Trophoblast cell (in vitro differentiated cells and primary cell): ENCODE results near the gene CYTH1.

Experiments used
- DNase-seq, 2 donors: peaks; one replicate each; pipeline ENCODE4 v3.0.0-alpha.2; 2016
- H2AFZ ChIP-seq: 2 replicates; pipeline ENCODE4 v1.6.1; 2013; ENCODE audit warnings: low read length, moderate library complexity, mild to moderate bottlenecking; ENCODE audit not compliant: insufficient read depth, poor library complexity
- H2AK5ac ChIP-seq: 2 replicates; pipeline ENCODE4 v1.6.1; 2013; ENCODE audit warnings: mild to moderate bottlenecking, low read length
- H2BK120ac ChIP-seq: 2 replicates; pipeline ENCODE4 v1.6.1; 2013; ENCODE audit warnings: low read length, mild to moderate bottlenecking, moderate library complexity; ENCODE audit not compliant: insufficient read depth, poor library complexity
- H2BK12ac ChIP-seq: 2 replicates; pipeline ENCODE4 v1.6.1; 2013; ENCODE audit warnings: mild to moderate bottlenecking, low read length, moderate library complexity
- H2BK5ac ChIP-seq: 2 replicates; pipeline ENCODE4 v1.6.1; 2013; ENCODE audit warnings: low read length, low read depth, moderate library complexity, mild to moderate bottlenecking; ENCODE audit not compliant: poor library complexity
- H3K14ac ChIP-seq: 2 replicates; pipeline ENCODE4 v1.6.1; 2013; ENCODE audit warnings: mild to moderate bottlenecking, low read length
- H3K18ac ChIP-seq: 2 replicates; pipeline ENCODE4 v1.6.1; 2013; ENCODE audit warnings: mild to moderate bottlenecking, low read length
- H3K23ac ChIP-seq: 2 replicates; pipeline ENCODE4 v1.6.1; 2013; ENCODE audit warnings: low read length
- H3K27ac ChIP-seq: 2 replicates; pipeline ENCODE4 v1.5.1; 2013; ENCODE audit warnings: low read depth, mild to moderate bottlenecking, inconsistent platforms, low read length, moderate library complexity
- H3K27me3 ChIP-seq: 2 replicates; pipeline ENCODE4 v1.6.1; 2013; ENCODE audit warnings: inconsistent platforms, mild to moderate bottlenecking, low read length, moderate library complexity; ENCODE audit not compliant: insufficient read depth
- H3K36me3 ChIP-seq, 2 experiments: 1 replicate in 1 of 2; 2 replicates in 1 of 2; pipeline ENCODE4 v1.6.1; 2013; ENCODE audit warnings: low read length in 2 of 2, mild to moderate bottlenecking in 2 of 2, moderate library complexity in 1 of 2; ENCODE audit not compliant: insufficient read depth in 2 of 2, control insufficient read depth in 1 of 2
- H3K4ac ChIP-seq: 2 replicates; pipeline ENCODE4 v1.6.1; 2013; ENCODE audit warnings: low read depth, mild to moderate bottlenecking, low read length, moderate library complexity
- H3K4me1 ChIP-seq, 2 experiments: 1 replicate in 1 of 2; 2 replicates in 1 of 2; pipeline ENCODE4 v1.6.1; 2013; ENCODE audit warnings: low read length in 2 of 2, mild to moderate bottlenecking in 2 of 2, moderate library complexity in 1 of 2; ENCODE audit not compliant: insufficient read depth in 2 of 2, control insufficient read depth in 1 of 2
- H3K4me2 ChIP-seq: 2 replicates; pipeline ENCODE4 v1.6.1; 2013; ENCODE audit warnings: inconsistent platforms, mild to moderate bottlenecking, low read length, moderate library complexity
- H3K4me3 ChIP-seq: 2 replicates; pipeline ENCODE4 v1.5.1; 2013; ENCODE audit warnings: mild to moderate bottlenecking, low read depth, low read length, inconsistent platforms
- H3K79me1 ChIP-seq: one replicate; pipeline ENCODE4 v1.6.1; 2013; ENCODE audit warnings: low read length
- H3K79me2 ChIP-seq: 2 replicates; pipeline ENCODE4 v1.6.1; 2013; ENCODE audit warnings: low read length, mild to moderate bottlenecking; ENCODE audit not compliant: control insufficient read depth, insufficient read depth, poor library complexity
- H3K9ac ChIP-seq: 2 replicates; pipeline ENCODE4 v1.6.1; 2013; ENCODE audit warnings: mild to moderate bottlenecking, low read length
- H3K9me3 ChIP-seq: 2 replicates; pipeline ENCODE4 v1.6.1; 2013; ENCODE audit warnings: low read depth, mild to moderate bottlenecking, control low read depth, inconsistent platforms, low read length; ENCODE audit not compliant: insufficient read depth
- H4K12ac ChIP-seq: 2 replicates; pipeline ENCODE4 v1.6.1; 2013; ENCODE audit warnings: low read depth, mild to moderate bottlenecking, low read length, moderate library complexity
- H4K8ac ChIP-seq: 2 replicates; pipeline ENCODE4 v1.6.1; 2013; ENCODE audit warnings: low read depth, mild to moderate bottlenecking, low read length, moderate library complexity
- H4K91ac ChIP-seq: one replicate; pipeline ENCODE4 v1.6.1; 2013; ENCODE audit warnings: low read depth, mild to moderate bottlenecking, low read length, moderate library complexity
- WGBS: extraction: QIAGEN DNeasy Blood & Tissue Kit; methylation state at CpG from one replicate; pipeline ENCODE4 v1.1.7; 2013; ENCODE audit warnings: missing lambda C conversion rate; ENCODE audit not compliant: insufficient read length, insufficient coverage; ENCODE audit errors: extremely low coverage; 5-methylcytosine and 5-hydroxymethylcytosine counted together

CYTH1 gene

DNA sequence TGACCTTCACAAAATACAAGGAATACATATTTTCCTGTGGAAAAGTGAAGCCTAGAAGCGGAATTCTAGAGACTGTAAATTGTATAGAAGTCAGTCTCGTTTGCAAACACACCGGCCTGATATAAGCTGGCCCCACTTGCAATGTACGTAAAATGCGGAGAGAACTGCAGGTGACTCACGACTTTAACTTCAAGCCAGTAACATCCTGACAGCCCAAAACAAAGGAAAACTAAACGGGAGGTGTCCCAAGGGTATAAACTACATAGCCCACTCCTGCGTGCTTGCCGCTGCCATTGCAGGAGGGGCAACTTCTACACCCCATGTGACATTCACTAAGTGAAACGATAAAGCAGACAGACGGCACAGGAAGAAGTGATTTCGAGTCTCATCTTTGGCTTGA lies 101.6 kb downstream of the CYTH1 start:
- Histone ChIP-seq H2BK12ac (no peak overlapping the region), H3K79me2 (no peaks in the 10 kb centered on the region), H3K27ac (peak overlapping the region; percentile 14), H2AK5ac (no peak overlapping the region), H3K14ac (no peak overlapping the region), H4K8ac (no peak overlapping the region), H3K4me2 (no peak overlapping the region), H2AFZ (no peak overlapping the region), H3K23ac (no peak overlapping the region), H2BK120ac (no peak overlapping the region), H3K27me3 (no peaks in the 10 kb centered on the region), H4K12ac (no peak overlapping the region), H3K9me3 (no peaks in the 10 kb centered on the region), H3K18ac (no peak overlapping the region), H3K79me1 (peaks cover 5% of the 10 kb centered on the region), H4K91ac (no peak overlapping the region), H3K9ac (no peak overlapping the region), H3K4me3 (no peak overlapping the region), H2BK5ac (no peak overlapping the region), H3K4me1 (peaks cover 9 to 11% of the 10 kb centered on the region in 2 experiments), H3K36me3 (peaks cover 26 to 33% of the 10 kb centered on the region in 2 experiments), H3K4ac (no peak overlapping the region)
- DNase-seq, result peak in 1 of 2 donors; percentile 47
- WGBS, result no CpG with 5 or more reads among the region's 12 CpGs

DNA sequence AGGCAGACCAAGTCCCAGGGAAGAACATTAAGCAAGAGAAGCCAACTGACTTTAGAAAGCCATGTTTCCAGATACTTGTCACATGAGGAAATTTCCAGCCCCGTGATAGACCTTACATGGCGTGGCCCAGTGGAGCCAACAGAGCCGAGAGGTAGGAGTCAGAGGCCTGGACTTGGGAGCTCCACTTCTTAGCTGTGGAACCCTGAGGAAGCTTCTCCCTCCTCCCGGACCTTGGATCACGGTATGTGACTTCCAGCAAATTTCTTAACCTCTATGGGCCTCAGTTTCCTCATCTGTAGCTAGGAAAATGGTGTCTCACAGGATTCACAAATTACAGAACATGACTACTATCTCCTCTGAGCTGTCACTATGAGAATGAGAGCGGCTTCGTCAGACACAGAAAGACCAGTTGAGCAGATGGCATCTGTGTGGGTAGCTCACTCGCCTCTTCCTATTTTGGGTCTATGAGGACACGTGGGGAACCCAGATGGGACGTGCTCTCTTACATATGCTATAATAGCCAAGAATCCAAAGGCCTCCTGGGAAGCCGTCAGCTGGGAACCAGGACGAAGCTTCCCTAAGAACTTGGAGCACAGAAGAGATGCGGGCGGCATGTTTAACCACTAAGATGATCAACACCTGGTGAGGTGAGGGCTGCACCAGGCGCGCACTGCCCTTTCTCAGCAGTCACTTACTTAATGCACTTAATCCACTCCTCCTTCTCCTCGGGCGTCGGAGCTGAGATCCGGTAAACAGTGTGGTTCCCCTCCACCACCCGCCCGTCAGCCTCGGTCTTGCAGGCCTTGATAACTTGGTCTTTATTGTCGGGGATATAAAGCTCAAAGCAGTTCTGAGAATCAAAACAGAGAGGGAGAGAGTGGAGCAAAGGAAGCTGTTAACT lies 102.3 kb downstream of the CYTH1 start:
- H4K91ac ChIP-seq, result no peak overlapping the region
- peak; percentile 55 to 69 for DNase-seq
- no peaks in the 10 kb centered on the region for H3K27me3 ChIP-seq
- H3K36me3 ChIP-seq, result peaks cover 31 to 39% of the 10 kb centered on the region in 2 experiments
- no peak overlapping the region for H2BK5ac ChIP-seq
- no peak overlapping the region for H3K4me3 ChIP-seq
- H3K18ac ChIP-seq, result no peak overlapping the region
- no CpG with 5 or more reads among the region's 24 CpGs for WGBS
- no peak overlapping the region for H4K8ac ChIP-seq
- peak overlapping the region; percentile 9 for H2BK12ac ChIP-seq
- no peak overlapping the region for H2AFZ ChIP-seq
- H3K14ac ChIP-seq, result no peak overlapping the region
- H3K9ac ChIP-seq, result no peak overlapping the region
- H2AK5ac ChIP-seq, result peak overlapping the region; percentile 8
- H3K79me2 ChIP-seq, result no peaks in the 10 kb centered on the region
- H3K79me1 ChIP-seq, result peaks cover 5% of the 10 kb centered on the region
- no peak overlapping the region for H2BK120ac ChIP-seq
- peaks cover 9 to 11% of the 10 kb centered on the region in 2 experiments for H3K4me1 ChIP-seq
- H3K27ac ChIP-seq, result no peak overlapping the region
- H4K12ac ChIP-seq, result no peak overlapping the region
- no peak overlapping the region for H3K4me2 ChIP-seq
- no peak overlapping the region for H3K4ac ChIP-seq
- H3K9me3 ChIP-seq, result no peaks in the 10 kb centered on the region
- H3K23ac ChIP-seq, result no peak overlapping the region

- no peaks in the 10 kb centered on the region for H3K79me2 ChIP-seq
- H3K4me1 ChIP-seq, result peaks cover 9 to 11% of the 10 kb centered on the region in 2 experiments
- no peak overlapping the region for H2BK12ac ChIP-seq
- H2BK5ac ChIP-seq, result no peak overlapping the region
- no peak overlapping the region for H3K4me3 ChIP-seq
- H2BK120ac ChIP-seq, result no peak overlapping the region
- H3K79me1 ChIP-seq, result peaks cover 5% of the 10 kb centered on the region
- no peak overlapping the region for H3K4me2 ChIP-seq
- H3K4ac ChIP-seq, result no peak overlapping the region
- H3K9me3 ChIP-seq, result no peaks in the 10 kb centered on the region
- H3K36me3 ChIP-seq, result peaks cover 34 to 42% of the 10 kb centered on the region in 2 experiments
- no peak overlapping the region for H2AFZ ChIP-seq
- H2AK5ac ChIP-seq, result no peak overlapping the region
- H3K9ac ChIP-seq, result no peak overlapping the region
- no peak overlapping the region for H4K8ac ChIP-seq
- H3K23ac ChIP-seq, result no peak overlapping the region
- H3K27ac ChIP-seq, result no peak overlapping the region
- no CpG with 5 or more reads among the region's 6 CpGs for WGBS
- H3K18ac ChIP-seq, result no peak overlapping the region
- H3K27me3 ChIP-seq, result no peaks in the 10 kb centered on the region
- H4K12ac ChIP-seq, result no peak overlapping the region
- H4K91ac ChIP-seq, result no peak overlapping the region
- no peak for DNase-seq
- H3K14ac ChIP-seq, result no peak overlapping the region
Measured at GRCh38 chr17:78678711-78679110, 103.4 kb downstream of the CYTH1 start.

DNA sequence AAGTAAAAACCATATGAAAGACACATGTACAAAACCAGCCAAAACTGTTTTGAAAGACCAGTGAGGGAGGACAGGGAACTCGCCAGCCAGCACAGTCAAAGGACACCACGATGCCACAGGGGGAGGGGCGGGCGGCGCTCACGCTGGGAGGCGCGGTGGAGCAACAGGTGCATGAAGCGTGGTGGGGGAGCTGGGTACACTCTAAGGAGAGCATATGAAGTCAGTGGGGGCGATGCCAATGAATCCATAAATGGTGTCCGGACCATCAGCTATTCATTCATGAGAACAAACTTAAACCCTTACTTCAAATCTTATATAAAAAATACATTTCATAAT lies 103.9 kb downstream of the CYTH1 start:
- no peak overlapping the region for H3K9ac ChIP-seq
- H3K4ac ChIP-seq, result no peak overlapping the region
- H2BK120ac ChIP-seq, result no peak overlapping the region
- no peak overlapping the region for H4K12ac ChIP-seq
- H3K27me3 ChIP-seq, result no peaks in the 10 kb centered on the region
- no peak overlapping the region for H4K8ac ChIP-seq
- H2BK5ac ChIP-seq, result no peak overlapping the region
- H3K4me1 ChIP-seq, result peaks cover 11 to 12% of the 10 kb centered on the region in 2 experiments
- H4K91ac ChIP-seq, result no peak overlapping the region
- no peaks in the 10 kb centered on the region for H3K79me2 ChIP-seq
- no peaks in the 10 kb centered on the region for H3K9me3 ChIP-seq
- no peak overlapping the region for H3K4me3 ChIP-seq
- WGBS, result no CpG with 5 or more reads among the region's 11 CpGs
- peaks cover 5% of the 10 kb centered on the region for H3K79me1 ChIP-seq
- DNase-seq, result no peak
- no peak overlapping the region for H2AFZ ChIP-seq
- no peak overlapping the region for H3K23ac ChIP-seq
- peaks cover 34 to 42% of the 10 kb centered on the region in 2 experiments for H3K36me3 ChIP-seq
- no peak overlapping the region for H3K14ac ChIP-seq
- H3K27ac ChIP-seq, result no peak overlapping the region
- no peak overlapping the region for H2BK12ac ChIP-seq
- H3K4me2 ChIP-seq, result no peak overlapping the region
- H3K18ac ChIP-seq, result no peak overlapping the region
- no peak overlapping the region for H2AK5ac ChIP-seq
